H1 (cell line): ENCODE data around the gene MATN1. TPM values are rescaled to one million over a fixed set of nuclear protein-coding genes. Genes with fewer than 3 reads are reported as not detected.

Experiments
- CTCF ChIA-PET: fragments of 300-600 bp; sonication (Branson Sonifier 250); formaldehyde crosslinking; loops from one replicate; lab custom pipeline; 2021; ENCODE audit not compliant: partially characterized antibody; lab: Charles Lee
- POLR2A ChIA-PET: fragments of 300-600 bp; sonication (Branson Sonifier 250); formaldehyde crosslinking; loops from one replicate; lab custom pipeline; 2021; ENCODE audit warnings: inconsistent platforms; ENCODE audit not compliant: partially characterized antibody; lab: Charles Lee
- DNase-seq, 2 experiments: peaks; one replicate each; pipeline versions ENCODE4 v3.0.0 to v3.0.0-alpha.2; 2010 to 2022; ENCODE audit warnings: low spot score in 2 of 2, low read depth in 1 of 2, mixed read lengths in 1 of 2
- FAIRE-seq: peaks from 2 replicates; lab custom pipeline; 2011; peaks lifted over from hg19 to GRCh38; lab: Jason Lieb, UNC
- H2AFZ ChIP-seq: 2 replicates; pipeline ENCODE4 v1.8.1; 2012; ENCODE audit warnings: low read length, inconsistent platforms
- H2AK5ac ChIP-seq: 2 replicates; pipeline ENCODE4 v1.6.1; 2013; ENCODE audit warnings: low read depth, low read length
- H2BK120ac ChIP-seq: replicated peaks from 2 replicates; pipeline ENCODE3; 2013; ENCODE audit warnings: low read depth, low read length, inconsistent platforms
- H2BK12ac ChIP-seq: 2 replicates; pipeline ENCODE4 v1.6.1; 2013; ENCODE audit warnings: low read depth, low read length
- H2BK15ac ChIP-seq: 2 replicates; pipeline ENCODE4 v1.6.1; 2013; ENCODE audit warnings: low read length
- H2BK20ac ChIP-seq: 2 replicates; pipeline ENCODE4 v1.6.1; 2013; ENCODE audit warnings: low read length
- H2BK5ac ChIP-seq: 2 replicates; pipeline ENCODE4 v1.6.1; 2013; ENCODE audit warnings: low read depth, low read length
- H3K14ac ChIP-seq: 2 replicates; pipeline ENCODE4 v1.6.1; 2013; ENCODE audit warnings: inconsistent platforms; ENCODE audit not compliant: insufficient read length
- H3K18ac ChIP-seq: 2 replicates; pipeline ENCODE4 v1.6.1; 2013; ENCODE audit warnings: low read length; ENCODE audit errors: extremely low read depth
- H3K23ac ChIP-seq: 2 replicates; pipeline ENCODE4 v1.6.1; 2013; ENCODE audit warnings: inconsistent platforms; ENCODE audit not compliant: insufficient read length
- H3K23me2 ChIP-seq: 2 replicates; pipeline ENCODE4 v1.6.1; 2013; ENCODE audit warnings: low read depth, low read length
- H3K27ac ChIP-seq: 2 replicates; pipeline ENCODE4 v1.6.1; 2011; ENCODE audit warnings: low read depth, low read length, inconsistent platforms
- H3K27me3 ChIP-seq, 4 experiments: replicated peaks in 1 of 4; 1 replicate in 1 of 4; 2 replicates in 3 of 4; pipeline versions ENCODE4 v1.6.1 to v1.8.1; 2011 to 2013; ENCODE audit warnings: low read length in 3 of 4, mild to moderate bottlenecking in 3 of 4, inconsistent platforms in 2 of 4, mixed read lengths in 2 of 4, moderate library complexity in 1 of 4; ENCODE audit not compliant: control insufficient read depth in 3 of 4, insufficient read depth in 3 of 4; ENCODE audit errors: extremely low read depth in 1 of 4
- H3K36me3 ChIP-seq, 4 experiments: 2 replicates each; pipeline versions ENCODE4 v1.6.1 to v1.8.1; 2011 to 2013; ENCODE audit warnings: mild to moderate bottlenecking in 4 of 4, low read length in 3 of 4, moderate library complexity in 2 of 4, control low read depth in 1 of 4, inconsistent platforms in 1 of 4; ENCODE audit not compliant: insufficient read depth in 4 of 4, control insufficient read depth in 2 of 4
- H3K4ac ChIP-seq: replicated peaks from 2 replicates; pipeline ENCODE3; 2013; ENCODE audit warnings: low read length, low read depth, mixed read lengths, inconsistent platforms; ENCODE audit not compliant: insufficient read length
- H3K4me1 ChIP-seq, 4 experiments: replicated peaks in 1 of 4; 1 replicate in 1 of 4; 2 replicates in 3 of 4; pipeline versions ENCODE4 v1.6.1 to v1.8.1; 2011 to 2013; ENCODE audit warnings: low read length in 3 of 4, inconsistent platforms in 2 of 4, mixed read lengths in 1 of 4; ENCODE audit not compliant: insufficient read depth in 4 of 4, control insufficient read depth in 3 of 4
- H3K4me2 ChIP-seq, 2 experiments: 2 replicates each; pipeline versions ENCODE4 v1.6.1 to v1.8.1; 2011 to 2013; ENCODE audit warnings: low read depth in 2 of 2, low read length in 2 of 2, control low read depth in 1 of 2, inconsistent platforms in 1 of 2, mild to moderate bottlenecking in 1 of 2; ENCODE audit not compliant: insufficient read depth in 1 of 2
- H3K4me3 ChIP-seq, 4 experiments: fragments of 200-600, 300-600 bp in 1 of 4; sonication (generic), shearing (Covaris generic), sonication (Bioruptor Twin) in 1 of 4; 2 replicates each; pipeline versions ENCODE4 v1.5.1 to v1.8.1; 2011 to 2016; ENCODE audit warnings: low read length in 4 of 4, low read depth in 3 of 4, control low read depth in 2 of 4, inconsistent platforms in 2 of 4, mild to moderate bottlenecking in 2 of 4, mixed read lengths in 1 of 4, moderate library complexity in 1 of 4; ENCODE audit not compliant: insufficient read depth in 2 of 4; ENCODE audit errors: extremely low read depth in 1 of 4
- H3K56ac ChIP-seq: replicated peaks from 2 replicates; pipeline ENCODE3; 2013; ENCODE audit warnings: low read depth, mild to moderate bottlenecking, mixed read lengths, low read length, inconsistent platforms; ENCODE audit not compliant: insufficient read length
- H3K79me1 ChIP-seq: 2 replicates; pipeline ENCODE4 v1.6.1; 2013; ENCODE audit warnings: low read depth, low read length, control low read depth
- H3K79me2 ChIP-seq, 2 experiments: 2 replicates each; pipeline versions ENCODE4 v1.6.1 to v1.8.1; 2012 to 2013; ENCODE audit warnings: low read length in 2 of 2, mild to moderate bottlenecking in 2 of 2, inconsistent platforms in 1 of 2; ENCODE audit not compliant: insufficient read depth in 2 of 2, control insufficient read depth in 1 of 2
- H3K9ac ChIP-seq, 4 experiments: replicated peaks in 1 of 4; 1 replicate in 1 of 4; 2 replicates in 3 of 4; pipeline versions ENCODE4 v1.6.1 to v1.8.1; 2011 to 2013; ENCODE audit warnings: low read depth in 3 of 4, low read length in 3 of 4, control low read depth in 2 of 4, mild to moderate bottlenecking in 2 of 4, moderate library complexity in 2 of 4, inconsistent platforms in 1 of 4; ENCODE audit errors: extremely low read depth in 1 of 4
- H3K9me3 ChIP-seq, 2 experiments: 2 replicates each; pipeline versions ENCODE4 v1.6.1 to v1.8.1; 2012 to 2013; ENCODE audit warnings: mild to moderate bottlenecking in 2 of 2, moderate library complexity in 2 of 2, control low read depth in 1 of 2, inconsistent platforms in 1 of 2, low read depth in 1 of 2, low read length in 1 of 2, mixed read lengths in 1 of 2; ENCODE audit not compliant: insufficient read depth in 2 of 2
- H4K20me1 ChIP-seq, 2 experiments: replicated peaks in 1 of 2; 2 replicates each; pipeline versions ENCODE3 to v1.8.1; 2011 to 2013; ENCODE audit warnings: inconsistent platforms in 2 of 2, low read length in 2 of 2, mild to moderate bottlenecking in 1 of 2; ENCODE audit not compliant: insufficient read depth in 2 of 2, control insufficient read depth in 1 of 2
- H4K5ac ChIP-seq: 2 replicates; pipeline ENCODE4 v1.6.1; 2013; ENCODE audit warnings: low read length, low read depth, mixed read lengths, inconsistent platforms; ENCODE audit not compliant: insufficient read length
- H4K8ac ChIP-seq: 2 replicates; pipeline ENCODE4 v1.8.0; 2013; ENCODE audit warnings: mild to moderate bottlenecking, moderate library complexity, low read length, inconsistent platforms; ENCODE audit not compliant: insufficient read depth; ENCODE audit errors: extremely low read depth
- H4K91ac ChIP-seq: replicated peaks from 2 replicates; pipeline ENCODE3; 2013; ENCODE audit warnings: low read length, mixed read lengths, inconsistent platforms; ENCODE audit not compliant: insufficient read length
- ASH2L ChIP-seq: fragments of 200-600, 300-600 bp; sonication (generic); IDR thresholded peaks from one replicate; pipeline ENCODE4 v1.7.1; 2017; ENCODE audit warnings: low read length
- JUND ChIP-seq: IDR thresholded peaks from 2 replicates; pipeline ENCODE4 v1.6.1; 2011; ENCODE audit warnings: mild to moderate bottlenecking, improper control_type of control experiment, low read length
- KDM1A ChIP-seq: fragments of 200-600, 300-600 bp; sonication (generic); IDR thresholded peaks from 2 replicates; pipeline ENCODE4 v1.7.1; 2016; ENCODE audit warnings: mild to moderate bottlenecking, low read length, borderline replicate concordance
- MAFK ChIP-seq: IDR thresholded peaks from 2 replicates; pipeline ENCODE4 v1.6.1; 2012; ENCODE audit warnings: low read depth, mild to moderate bottlenecking, improper control_type of control experiment, low read length
- NRF1 ChIP-seq: IDR thresholded peaks from 2 replicates; pipeline ENCODE4 v1.6.1; 2011; ENCODE audit warnings: mild to moderate bottlenecking, low read depth, low read length, improper control_type of control experiment
- RFX5 ChIP-seq: IDR thresholded peaks from 2 replicates; pipeline ENCODE4 v1.6.1; 2011; ENCODE audit warnings: low read depth, low read length, improper control_type of control experiment, borderline replicate concordance
- SAP30 ChIP-seq: fragments of 300-600 bp; sonication (generic); IDR thresholded peaks from 2 replicates; pipeline ENCODE4 v1.7.1; 2012; ENCODE audit warnings: low read length, moderate library complexity, mild to moderate bottlenecking, inconsistent platforms; ENCODE audit not compliant: insufficient read depth, insufficient replicate concordance
- WGBS, 2 experiments: shearing (Covaris generic) in 1 of 2; methylation state at CpG; one replicate each; pipeline versions ENCODE4 v1.1.6 to v1.1.7; 2013 to 2015; ENCODE audit warnings: low lambda C conversion rate in 2 of 2, mixed read lengths in 2 of 2, inconsistent platforms in 1 of 2, low coverage in 1 of 2, missing lambda C conversion rate in 1 of 2; ENCODE audit not compliant: insufficient replicate concordance in 2 of 2, insufficient coverage in 1 of 2, insufficient read length in 1 of 2; ENCODE audit errors: extremely low coverage in 1 of 2, missing lambda C conversion rate in 1 of 2; 5-methylcytosine and 5-hydroxymethylcytosine counted together
- polyA plus RNA-seq, 7 experiments: library from polyadenylated mRNA; depleted of rRNA in 3 of 7; stranded (reverse) in 5 of 7; unstranded in 2 of 7; fragments of >200 nt in 5 of 7; fragments of 200-250 nt in 2 of 7; gene quantifications; 1 replicate in 5 of 7; 2 replicates in 1 of 7; 4 replicates in 1 of 7; pipeline versions ENCODE4 v1.2.1 to v1.2.3, GENCODE V29; 2011 to 2013; ENCODE audit warnings: missing spikeins in 2 of 7, mixed read lengths in 2 of 7
- total RNA-seq: library from RNA; stranded (reverse); fragmentation: NEBNext Ultra II Directional; extraction: Animal tissue kit (Norgen Biotek cat#: 25700); gene quantifications from 2 replicates; pipeline ENCODE4 v1.2.1, GENCODE V29; 2021
- TF ChIP-seq, protein P1 (sequence below): IDR thresholded peaks from 2 replicates; pipeline ENCODE4 v1.6.1; 2012; ENCODE audit warnings: inconsistent platforms

MATN1 gene
- total and polyA plus RNA-seq, 2 of the 8 experiments (the other 6 are each of a cell fraction or from before 2014, with no cell fraction given): 0.12 to 0.28 TPM

DNA sequence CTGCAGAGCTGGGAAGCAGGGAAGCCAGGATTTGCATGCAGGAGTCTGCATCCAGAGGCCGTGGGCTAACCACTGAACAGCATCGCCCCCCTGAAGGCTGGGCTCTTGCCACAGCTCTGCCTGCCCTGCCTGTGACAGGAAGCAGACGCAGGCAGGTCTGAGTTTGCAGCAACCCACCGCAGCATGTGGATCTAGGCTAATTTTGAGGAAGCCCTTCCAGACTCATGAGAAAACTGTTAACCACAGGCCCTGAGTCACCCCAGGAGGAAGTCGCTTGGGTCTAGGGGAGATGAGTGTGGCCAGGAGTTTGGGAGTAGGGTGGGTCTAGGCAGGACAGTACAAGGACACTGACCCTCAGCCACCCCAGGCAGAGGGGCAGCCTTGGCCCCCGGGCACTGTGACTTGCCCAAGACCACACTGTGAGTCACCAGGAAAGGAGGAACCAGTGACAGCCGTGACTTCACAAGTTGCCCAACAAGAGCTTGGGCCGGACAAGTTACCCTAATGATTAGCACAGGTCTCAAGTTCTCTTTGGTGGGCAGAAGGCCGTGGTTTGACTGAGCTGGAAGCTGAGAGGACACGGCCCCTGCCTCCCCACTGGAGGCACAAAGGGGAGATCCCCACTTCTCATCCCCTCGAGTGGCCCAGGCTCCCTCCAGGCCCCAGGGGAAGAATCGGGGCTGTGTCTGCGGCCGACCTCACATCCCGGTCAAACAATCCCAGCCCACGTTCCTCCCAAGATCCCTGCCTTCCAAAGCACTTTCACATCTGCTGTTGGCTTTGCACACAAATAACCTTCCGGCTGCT lies 33.4 kb upstream of the MATN1 start:
- no peak overlapping the region for H4K91ac ChIP-seq
- no peak overlapping the region for H2AFZ ChIP-seq
- H2BK20ac ChIP-seq: no peak overlapping the region
- H3K23ac ChIP-seq: no peak overlapping the region
- no peak overlapping the region for H4K5ac ChIP-seq
- no peaks in the 10 kb centered on the region for H3K27me3 ChIP-seq
- 0 out of 2 replicates have a peak overlapping the region, but pooled peaks have one; percentile 2 for H2BK12ac ChIP-seq
- H3K18ac ChIP-seq: 0 out of 2 replicates have a peak overlapping the region, but pooled peaks have one; percentile 4
- no peaks in the 10 kb centered on the region for H3K79me2 ChIP-seq
- H3K4me3 ChIP-seq: no peak overlapping the region
- peaks cover 0 to 10% (median 4%) of the 10 kb centered on the region in 4 experiments; a peak in 4 of 7 replicates for H3K4me1 ChIP-seq
- CTCF ChIA-PET: interaction anchor here (0.6 to 55.1 kb wide), 3 partner anchors 9 to 1989 kb away, joined by 3 to 1640 read pairs (median 1640); partner anchors contain the start of genes LAPTM5 and MATN1
- no peak overlapping the region; the same call in 1 of the 2 replicates for H3K27ac ChIP-seq
- no peaks in the 10 kb centered on the region for H3K9me3 ChIP-seq
- no peak overlapping the region for H3K4me2 ChIP-seq
- H3K79me1 ChIP-seq: no peaks in the 10 kb centered on the region
- H3K4ac ChIP-seq: no peak overlapping the region
- no peak for DNase-seq
- POLR2A ChIA-PET: no interaction called here
- H3K23me2 ChIP-seq: no peaks in the 10 kb centered on the region
- no peak for TF ChIP-seq ASH2L
- TF ChIP-seq KDM1A: no peak
- TF ChIP-seq JUND: no peak
- TF ChIP-seq MAFK: no peak
- TF ChIP-seq, protein P1, sequence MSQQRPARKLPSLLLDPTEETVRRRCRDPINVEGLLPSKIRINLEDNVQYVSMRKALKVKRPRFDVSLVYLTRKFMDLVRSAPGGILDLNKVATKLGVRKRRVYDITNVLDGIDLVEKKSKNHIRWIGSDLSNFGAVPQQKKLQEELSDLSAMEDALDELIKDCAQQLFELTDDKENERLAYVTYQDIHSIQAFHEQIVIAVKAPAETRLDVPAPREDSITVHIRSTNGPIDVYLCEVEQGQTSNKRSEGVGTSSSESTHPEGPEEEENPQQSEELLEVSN: no peak
- TF ChIP-seq RFX5: no peak
- TF ChIP-seq SAP30: no peak
- TF ChIP-seq NRF1: no peak
- no peak overlapping the region for H2BK120ac ChIP-seq
- H3K56ac ChIP-seq: no peak overlapping the region
- H2BK15ac ChIP-seq: no peak overlapping the region
- no peak overlapping the region for H2AK5ac ChIP-seq
- peak overlapping the region; percentile 72; the same call in 1 of the 2 replicates for H4K8ac ChIP-seq
- H3K9ac ChIP-seq: no peak overlapping the region
- no peaks in the 10 kb centered on the region for H3K36me3 ChIP-seq
- no peak overlapping the region for H3K14ac ChIP-seq
- no peaks in the 10 kb centered on the region for H4K20me1 ChIP-seq
- WGBS, 2 experiments: 84% methylated on average over 17 of the region's 17 CpGs; no CpG with 5 or more reads in 1 of the 2 experiments
- H2BK5ac ChIP-seq: no peak overlapping the region
- FAIRE-seq: no peak
